Ishikawa (cell line): ENCODE results near the gene KCNN1.

ENCODE experiments used
- CREB1 ChIP-seq: IDR thresholded peaks from 2 replicates; pipeline ENCODE4 v1.6.1; 2012; ENCODE audit warnings: low read depth
- EGR1 ChIP-seq: IDR thresholded peaks from 2 replicates; pipeline ENCODE4 v1.6.1; 2012
- EP300 ChIP-seq: IDR thresholded peaks from 2 replicates; pipeline ENCODE4 v1.6.1; 2012; ENCODE audit warnings: borderline replicate concordance
- FOXM1 ChIP-seq: IDR thresholded peaks from 2 replicates; pipeline ENCODE4 v1.6.1; 2012; ENCODE audit warnings: low read depth, borderline replicate concordance
- MAX ChIP-seq: IDR thresholded peaks from 2 replicates; pipeline ENCODE4 v1.6.1; 2012
- NFIC ChIP-seq: IDR thresholded peaks from 2 replicates; pipeline ENCODE4 v1.6.1; 2012
- RAD21 ChIP-seq: IDR thresholded peaks from 2 replicates; pipeline ENCODE4 v1.6.1; 2012; ENCODE audit warnings: low read depth
- REST ChIP-seq: IDR thresholded peaks from 2 replicates; pipeline ENCODE4 v1.6.1; 2012; ENCODE audit warnings: low read depth, mild to moderate bottlenecking
- TAF1 ChIP-seq: IDR thresholded peaks from 2 replicates; pipeline ENCODE4 v1.6.1; 2012; ENCODE audit warnings: low read depth, mild to moderate bottlenecking
- TCF12 ChIP-seq: IDR thresholded peaks from 2 replicates; pipeline ENCODE4 v1.6.1; 2012; ENCODE audit warnings: low read depth
- TEAD4 ChIP-seq: IDR thresholded peaks from 2 replicates; pipeline ENCODE4 v1.6.1; 2012
- USF1 ChIP-seq: IDR thresholded peaks from 2 replicates; pipeline ENCODE4 v1.6.1; 2012
- YY1 ChIP-seq: IDR thresholded peaks from 2 replicates; pipeline ENCODE4 v1.6.1; 2012; ENCODE audit warnings: low read depth
- ZBTB7A ChIP-seq: IDR thresholded peaks from 2 replicates; pipeline ENCODE4 v1.6.1; 2012; ENCODE audit warnings: low read depth

Gene KCNN1

GRCh38 chr19:18007917-18008673, 41.2 kb downstream of the KCNN1 start, which contains the start of gene ARRDC2:
TSS of gene ARRDC2 (plus strand) at chr19:18008170. CDS start at chr19:18008311, 141 bp downstream.
- peak; percentile 56; the same call in 1 of the 2 replicates for TF ChIP-seq CREB1
- TF ChIP-seq TCF12 = no peak
- TF ChIP-seq MAX = peak; percentile 34
- TF ChIP-seq ZBTB7A = peak; percentile 91

- no peak for TF ChIP-seq TCF12
- TF ChIP-seq CREB1 = no peak
- TF ChIP-seq EP300 = no peak
- no peak for TF ChIP-seq TEAD4
Measured at GRCh38 chr19:18008814-18009213, 41.9 kb downstream of the KCNN1 start.

- no peak for TF ChIP-seq CREB1
- TF ChIP-seq REST = no peak
- TF ChIP-seq TAF1 = no peak
- no peak for TF ChIP-seq ZBTB7A
- no peak for TF ChIP-seq EP300
- no peak for TF ChIP-seq MAX
- no peak for TF ChIP-seq TCF12
- no peak for TF ChIP-seq RAD21
- TF ChIP-seq YY1 = no peak
Measured at GRCh38 chr19:18009412-18010066, 42.6 kb downstream of the KCNN1 start.

GRCh38 chr19:18010149-18010548, 43.2 kb downstream of the KCNN1 start:
- TF ChIP-seq TCF12 (no peak), TAF1 (no peak), REST (no peak), EP300 (no peak), YY1 (no peak), NFIC (no peak), USF1 (no peak), EGR1 (no peak), RAD21 (no peak)

- TF ChIP-seq MAX (no peak), ZBTB7A (no peak), TCF12 (no peak), REST (no peak), FOXM1 (no peak), USF1 (no peak), RAD21 (no peak), TAF1 (no peak)
Measured at GRCh38 chr19:18013210-18014111, 46.6 kb downstream of the KCNN1 start.
